HG02571 (cell line): Measurements from ENCODE around the gene GREB1.

Source experiments
- ATAC-seq: cut with Tn5 transposase; IDR thresholded peaks from one replicate; pipeline ENCODE4 v1.9.1; 2021; ENCODE audit warnings: mild to moderate bottlenecking, moderate library complexity; ENCODE audit not compliant: unreplicated experiment

GREB1 gene

DNA sequence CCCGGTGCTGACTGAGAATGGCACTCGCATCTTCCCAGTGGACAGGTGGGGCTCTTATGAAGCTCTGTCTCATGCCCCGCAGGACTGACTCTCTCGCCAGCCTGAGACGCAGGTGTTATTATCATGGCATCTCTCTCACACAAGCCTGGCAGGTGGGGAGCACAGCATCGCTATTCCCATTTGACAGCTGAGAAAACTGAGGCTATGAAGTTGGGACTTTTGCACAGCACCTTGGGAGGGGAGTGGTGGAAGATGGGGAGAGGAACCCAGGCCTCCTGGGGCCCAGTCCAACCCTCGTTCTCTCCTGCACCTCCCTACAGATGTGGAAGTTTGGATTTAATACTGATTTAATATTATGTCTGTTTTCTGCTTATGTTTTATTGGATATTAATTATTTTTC, 145.2 kb downstream of the GREB1 start:
- no peak for ATAC-seq

DNA sequence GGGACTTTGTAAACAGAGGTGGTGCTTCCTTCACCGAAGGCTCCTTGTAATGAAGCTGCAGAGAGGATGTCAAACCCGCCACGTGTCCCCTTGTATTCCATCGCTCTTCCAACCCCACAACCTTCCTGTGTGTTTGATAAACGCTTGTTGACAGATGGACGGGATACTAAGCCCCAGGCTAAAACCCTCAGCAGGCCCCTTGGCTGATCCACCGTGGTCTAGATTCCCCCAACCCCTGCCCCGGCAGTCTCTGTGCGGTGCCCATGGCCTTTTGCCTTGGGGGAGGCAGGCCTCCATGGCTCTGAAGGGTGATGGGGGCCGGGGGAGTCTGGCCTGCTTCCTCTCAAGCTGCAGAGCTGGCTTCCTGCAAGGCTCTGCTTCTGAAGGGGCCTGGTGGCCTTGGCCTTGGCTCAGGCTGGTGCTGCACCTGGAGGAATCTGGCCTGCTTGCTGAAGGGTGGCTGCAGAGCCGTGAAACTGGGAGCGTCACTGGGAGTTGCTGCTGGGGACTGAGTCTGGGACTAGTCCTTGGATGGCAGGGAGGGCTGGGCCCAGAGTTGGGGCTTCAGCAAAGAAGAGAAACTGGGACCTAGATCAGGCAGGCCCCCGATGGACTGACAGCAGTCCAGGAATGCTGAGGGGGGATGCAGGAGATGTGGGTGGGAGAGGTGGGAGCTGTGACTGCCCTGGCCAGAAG, 145.8 kb downstream of the GREB1 start:
- ATAC-seq = no peak

DNA sequence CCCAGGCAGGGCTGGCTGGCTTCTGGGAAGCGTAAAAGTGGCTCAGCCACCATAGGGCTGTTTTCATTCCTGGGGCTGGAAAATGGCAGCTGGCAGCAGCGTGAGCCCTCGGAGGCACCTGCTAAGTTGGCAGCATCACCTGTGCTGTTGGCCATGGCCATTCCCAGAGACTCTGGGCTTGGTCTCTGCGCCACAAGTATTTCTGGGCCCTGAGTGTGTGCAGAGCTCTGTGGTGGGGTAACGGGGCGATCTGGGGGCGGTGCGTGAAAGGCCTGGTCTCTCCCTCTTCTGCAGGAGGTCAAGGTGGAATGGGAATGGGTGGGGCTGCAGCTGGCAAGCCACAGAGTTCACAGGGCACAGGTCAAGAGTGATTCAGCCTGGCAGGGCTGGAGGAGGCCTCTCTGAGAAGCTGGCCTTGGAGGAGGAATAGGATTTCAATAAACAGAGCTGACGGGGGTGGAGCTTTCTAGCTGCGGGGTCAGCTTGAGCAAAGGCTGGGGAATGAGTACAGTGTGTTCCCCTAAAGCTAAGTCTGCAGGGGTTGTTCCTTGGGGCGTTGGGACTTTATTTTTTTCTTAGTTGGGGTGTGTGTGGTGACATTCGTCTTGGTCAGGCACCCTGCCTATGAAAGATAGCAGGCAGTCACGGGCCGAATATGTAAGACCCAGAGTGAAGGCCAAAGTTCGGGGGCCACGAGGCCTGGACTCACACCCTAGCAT, 146.5 kb downstream of the GREB1 start:
- no peak for ATAC-seq

DNA sequence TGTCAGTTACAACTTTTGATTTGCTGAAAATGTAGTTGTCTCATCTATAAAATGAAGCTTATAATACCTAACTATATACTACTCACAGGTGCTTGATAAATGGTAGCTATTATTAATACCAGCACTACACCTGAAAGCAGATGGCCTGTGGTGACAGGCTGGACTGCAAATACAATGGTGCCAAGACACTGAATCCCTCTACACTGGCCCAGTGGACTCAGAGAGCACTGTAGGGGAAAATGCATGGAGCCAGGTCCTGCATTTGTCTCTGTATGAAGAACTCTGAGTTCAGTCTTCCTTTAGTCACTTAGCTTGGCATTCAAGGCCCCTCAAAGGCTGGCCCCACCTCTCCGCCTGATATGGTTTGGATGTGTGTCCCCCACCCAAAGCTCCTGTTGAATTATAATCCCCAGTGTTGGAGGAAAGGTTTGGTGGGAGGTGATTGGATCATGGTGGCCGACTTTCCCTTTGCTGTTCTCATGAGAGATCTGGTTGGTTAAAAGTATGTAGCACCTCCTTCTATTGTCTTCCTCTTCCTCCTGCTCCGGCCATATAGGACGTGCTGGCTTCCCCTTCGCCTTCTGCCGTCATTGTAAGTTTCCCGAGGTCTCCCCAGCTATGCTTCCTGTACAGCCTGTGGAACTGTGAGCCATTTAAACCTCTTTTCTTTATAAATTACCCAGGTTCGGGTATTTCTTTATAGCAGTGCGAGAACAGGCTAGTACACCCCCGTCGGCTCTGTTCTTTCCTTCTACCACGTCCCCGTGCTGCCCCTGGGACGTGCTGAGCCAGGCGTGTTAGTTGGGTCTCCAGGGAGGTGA, 147.3 kb downstream of the GREB1 start:
- no peak for ATAC-seq

DNA sequence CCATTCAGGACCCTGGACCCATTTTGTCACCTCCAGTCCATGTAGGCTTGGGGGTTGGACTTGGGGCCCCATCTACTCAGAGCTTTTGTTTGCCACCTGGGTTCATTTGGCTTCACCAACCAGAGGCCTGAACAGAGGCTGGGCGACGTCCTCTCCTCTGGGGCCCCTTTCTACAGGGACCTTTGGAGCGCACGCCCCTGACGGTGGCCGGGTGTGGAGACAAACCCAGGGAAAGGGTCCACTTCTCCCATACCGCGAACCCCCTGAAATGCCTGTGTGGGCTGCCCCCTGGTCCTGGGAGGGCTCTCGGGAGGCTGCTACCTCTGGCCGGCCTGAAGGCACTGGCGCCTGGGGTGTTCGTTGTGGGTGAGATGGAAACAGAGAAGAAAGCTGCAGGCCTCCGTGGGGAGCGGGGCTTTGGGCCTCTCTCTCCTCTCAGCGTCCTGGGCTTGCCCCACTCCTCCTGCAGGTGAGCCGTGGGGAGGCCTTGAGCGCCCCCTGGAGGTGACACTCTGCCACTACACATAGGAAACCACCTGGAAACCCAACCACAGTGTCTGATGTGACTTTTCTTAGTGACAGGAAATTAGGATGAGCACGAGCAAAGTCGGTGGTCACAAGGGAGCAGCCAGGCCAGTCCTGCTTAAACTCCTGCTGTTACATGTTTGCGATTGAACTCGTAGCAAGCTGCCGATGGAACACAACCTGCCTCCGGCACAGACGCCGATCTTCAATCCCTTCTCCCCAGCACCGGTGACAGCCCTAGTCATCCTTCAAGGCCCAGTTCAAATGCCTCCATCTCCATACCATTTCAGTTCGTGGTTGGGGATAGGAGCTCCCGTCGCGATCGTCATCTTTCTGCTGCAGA, 148.1 kb downstream of the GREB1 start:
- no peak for ATAC-seq

DNA sequence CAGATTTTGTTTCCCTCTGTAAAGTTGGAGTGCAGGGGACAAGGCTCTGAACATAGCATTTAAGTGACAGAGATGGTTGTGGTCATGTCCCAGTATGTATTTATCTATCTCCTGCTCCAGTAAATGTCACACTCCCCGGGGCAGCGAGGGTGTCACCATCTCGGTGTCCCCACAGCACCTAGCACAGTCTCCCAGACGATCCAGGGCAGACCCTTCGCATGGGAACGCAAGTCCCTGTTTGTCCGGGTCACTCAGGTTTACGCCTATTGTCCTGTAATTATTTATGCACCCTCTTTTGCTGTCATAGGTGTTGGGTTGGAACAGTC, 148.7 kb downstream of the GREB1 start:
- ATAC-seq = no peak

DNA sequence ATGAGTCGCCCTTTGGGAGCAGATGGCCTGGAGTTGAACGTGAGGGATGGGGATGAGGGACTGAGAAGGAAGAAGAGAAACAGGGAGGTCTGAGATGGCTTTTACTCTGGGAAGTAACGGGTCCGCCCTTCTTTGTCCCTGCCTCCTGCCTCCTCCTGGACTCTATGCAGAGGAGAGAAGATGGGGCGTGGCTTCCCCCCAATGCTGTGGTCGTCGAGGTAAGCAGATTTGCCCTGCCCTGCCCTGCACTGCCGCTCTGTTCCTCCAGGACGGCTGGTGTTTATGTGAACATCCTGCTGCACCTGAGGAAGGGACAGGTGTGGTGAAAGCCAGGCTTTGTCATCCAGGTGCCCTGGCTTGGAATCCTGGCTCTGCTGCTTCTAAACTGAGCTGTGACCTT, 149.6 kb downstream of the GREB1 start:
- ATAC-seq = no peak

DNA sequence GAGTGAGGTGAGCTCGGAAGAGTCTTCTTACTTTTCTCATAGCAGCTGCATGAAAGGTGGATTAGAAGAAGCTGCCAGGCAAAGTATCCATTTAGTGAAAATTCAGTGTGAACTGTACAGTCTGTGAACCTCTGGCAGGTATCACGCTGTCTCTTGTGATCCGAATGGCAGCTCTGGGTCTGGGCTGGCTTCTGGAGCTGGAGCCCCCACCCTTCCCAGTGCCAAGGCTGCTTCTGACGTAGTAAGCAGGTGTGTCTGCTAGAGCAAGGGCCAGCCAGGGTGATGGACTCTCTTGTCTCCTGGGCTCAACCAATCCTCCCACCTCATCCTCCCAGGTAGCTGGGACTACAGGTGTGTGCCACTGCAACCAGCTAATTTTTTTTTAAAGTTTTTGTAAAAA, 150.1 kb downstream of the GREB1 start:
- ATAC-seq = no peak

DNA sequence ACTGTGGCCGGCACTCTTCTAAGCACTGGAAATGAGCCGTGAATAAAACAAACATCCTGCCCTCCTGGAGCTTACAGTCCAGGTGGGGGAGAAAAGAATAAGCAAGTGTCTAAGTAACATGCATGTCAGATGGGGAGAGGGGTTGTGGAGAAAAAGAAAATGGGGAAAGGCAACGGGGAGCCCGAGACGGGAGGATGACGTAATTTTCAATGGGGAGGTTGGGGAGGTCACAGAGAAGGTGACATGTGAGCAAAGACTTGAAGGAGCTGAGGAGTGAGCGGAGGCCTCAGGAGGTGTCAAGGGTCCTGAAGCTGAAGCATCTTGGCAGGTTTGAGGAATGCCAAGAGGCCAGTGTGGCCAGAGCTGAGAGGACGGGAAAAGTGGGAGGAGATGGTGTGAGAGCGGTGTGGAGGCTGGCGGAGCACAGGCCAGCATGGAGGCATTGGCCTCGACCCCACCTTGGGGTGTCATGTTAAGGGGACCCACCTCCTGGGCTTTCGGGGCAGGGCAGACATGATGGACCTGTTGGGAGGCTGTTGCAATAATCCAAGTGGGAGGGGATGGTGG, 151.1 kb downstream of the GREB1 start:
- ATAC-seq = no peak

DNA sequence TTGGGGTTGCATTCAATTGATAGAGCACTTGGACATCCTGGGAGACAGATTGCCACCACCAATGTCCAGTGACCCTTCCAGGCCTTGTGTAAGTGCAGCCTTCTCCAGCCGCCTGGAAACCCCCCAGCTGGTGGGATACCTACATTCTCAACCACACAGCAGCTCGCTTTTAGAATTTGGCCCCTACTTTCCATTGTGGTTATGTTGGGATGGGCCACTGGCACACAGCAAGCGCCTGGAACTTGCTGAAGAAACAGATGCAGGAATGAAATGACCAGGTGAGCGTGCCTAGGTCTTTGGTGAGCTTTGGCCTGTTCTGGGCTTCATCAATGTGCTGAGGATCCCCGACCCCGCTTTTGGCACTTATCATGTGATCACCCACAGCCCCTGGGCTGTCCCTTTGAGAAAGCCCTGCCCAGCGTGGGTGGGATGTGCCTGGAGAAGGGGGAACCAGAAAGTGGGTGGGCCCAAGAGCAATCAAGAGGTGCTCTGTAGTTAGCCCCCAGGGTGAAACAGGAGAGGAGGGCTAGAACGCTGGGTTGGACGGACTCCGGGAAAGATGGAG, 152.1 kb downstream of the GREB1 start:
- ATAC-seq = no peak

DNA sequence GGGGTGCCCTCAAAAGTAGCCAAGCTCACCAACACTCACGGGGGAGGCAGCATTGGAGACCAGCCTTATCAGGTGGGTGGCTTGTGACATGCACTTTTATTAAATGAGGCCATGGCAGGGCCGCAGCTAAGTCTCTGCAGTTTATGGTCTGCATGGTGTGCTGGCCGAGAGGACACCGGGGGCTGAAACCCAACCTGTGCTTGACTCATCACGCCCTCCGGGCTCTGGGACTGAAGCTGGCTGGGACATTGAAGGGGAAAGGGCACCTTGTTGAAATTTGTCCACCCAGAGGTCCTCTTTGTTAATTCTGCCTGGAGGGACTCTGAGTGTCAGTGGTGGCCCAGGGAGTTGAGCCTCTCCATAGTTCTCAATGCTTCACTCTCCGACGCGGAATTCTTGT, 153.9 kb downstream of the GREB1 start:
- no peak for ATAC-seq

DNA sequence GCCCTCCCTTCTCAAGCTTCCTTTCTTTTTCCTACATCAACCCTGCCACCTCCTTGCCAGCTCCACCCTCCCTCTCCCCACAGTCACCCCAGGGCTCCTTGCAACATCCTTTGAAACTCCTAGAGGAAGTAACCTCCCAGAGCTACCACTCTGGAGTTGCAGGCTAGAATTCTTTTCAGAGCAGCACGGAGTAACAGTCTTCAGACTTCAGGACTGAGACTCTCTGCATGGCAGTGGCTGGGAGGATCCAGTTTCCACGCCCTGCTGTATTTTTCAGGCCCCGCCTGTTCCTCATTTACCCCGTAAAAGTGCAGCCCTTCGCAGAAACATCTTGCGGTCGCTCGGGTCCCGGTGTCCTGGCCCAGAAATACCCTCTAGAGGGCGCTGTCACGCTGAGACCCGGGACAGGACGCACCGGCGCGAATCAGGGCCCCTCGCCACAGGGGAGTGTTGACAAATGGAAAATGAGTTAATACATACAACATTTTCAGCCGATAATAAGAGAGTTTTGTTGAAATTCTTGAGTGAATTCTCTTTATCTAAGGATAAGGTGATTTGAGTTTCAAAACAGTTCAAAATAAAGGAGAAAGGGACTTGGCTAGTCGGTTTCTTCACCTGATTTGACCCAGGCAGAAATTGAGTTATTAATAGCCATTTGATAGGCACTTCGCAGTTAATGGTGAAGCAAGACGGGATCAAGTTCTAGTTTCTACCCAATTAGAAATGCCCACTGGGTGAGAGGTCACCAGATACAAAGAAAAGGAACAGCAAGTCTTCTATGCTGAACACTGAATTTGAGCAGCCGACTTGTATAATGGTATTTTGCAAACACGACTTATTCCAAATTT, 154.6 kb downstream of the GREB1 start:
- peak; percentile 72 for ATAC-seq

DNA sequence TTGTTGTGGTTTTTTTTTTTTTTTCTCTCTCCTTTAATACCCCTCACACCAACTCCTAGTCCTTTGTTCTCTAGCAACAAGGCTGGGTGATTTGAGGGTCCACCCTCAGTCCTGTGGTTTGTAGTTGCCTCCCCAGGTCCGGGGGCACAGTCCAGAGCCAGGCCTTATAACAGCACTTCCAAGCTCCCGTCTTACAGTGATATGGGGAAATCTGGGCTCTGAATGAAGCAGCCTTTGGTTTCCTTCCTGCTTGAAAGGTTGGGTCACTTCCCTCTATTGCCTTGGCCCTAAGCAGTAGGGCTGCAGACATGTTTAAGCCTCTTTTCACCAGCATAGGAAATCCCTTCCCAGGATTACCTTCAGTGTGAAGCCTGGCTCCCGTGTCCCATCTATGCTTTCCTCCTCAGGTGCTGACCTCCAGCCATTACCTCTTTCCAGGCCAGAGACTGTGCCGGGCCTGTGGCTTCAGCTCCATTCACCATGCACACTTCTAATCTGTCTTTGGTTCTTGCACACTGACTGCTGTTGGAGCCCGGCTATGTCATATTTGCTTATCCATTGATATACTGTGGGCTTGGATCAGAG, 157.3 kb downstream of the GREB1 start:
- ATAC-seq = no peak
